ENCODE results near the gene DDX27.
A peak's percentile ranks its signal among the peaks of the same experiment; 100 is the strongest.

DDX27 gene, protein sequence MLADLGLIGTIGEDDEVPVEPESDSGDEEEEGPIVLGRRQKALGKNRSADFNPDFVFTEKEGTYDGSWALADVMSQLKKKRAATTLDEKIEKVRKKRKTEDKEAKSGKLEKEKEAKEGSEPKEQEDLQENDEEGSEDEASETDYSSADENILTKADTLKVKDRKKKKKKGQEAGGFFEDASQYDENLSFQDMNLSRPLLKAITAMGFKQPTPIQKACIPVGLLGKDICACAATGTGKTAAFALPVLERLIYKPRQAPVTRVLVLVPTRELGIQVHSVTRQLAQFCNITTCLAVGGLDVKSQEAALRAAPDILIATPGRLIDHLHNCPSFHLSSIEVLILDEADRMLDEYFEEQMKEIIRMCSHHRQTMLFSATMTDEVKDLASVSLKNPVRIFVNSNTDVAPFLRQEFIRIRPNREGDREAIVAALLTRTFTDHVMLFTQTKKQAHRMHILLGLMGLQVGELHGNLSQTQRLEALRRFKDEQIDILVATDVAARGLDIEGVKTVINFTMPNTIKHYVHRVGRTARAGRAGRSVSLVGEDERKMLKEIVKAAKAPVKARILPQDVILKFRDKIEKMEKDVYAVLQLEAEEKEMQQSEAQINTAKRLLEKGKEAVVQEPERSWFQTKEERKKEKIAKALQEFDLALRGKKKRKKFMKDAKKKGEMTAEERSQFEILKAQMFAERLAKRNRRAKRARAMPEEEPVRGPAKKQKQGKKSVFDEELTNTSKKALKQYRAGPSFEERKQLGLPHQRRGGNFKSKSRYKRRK

DNA sequence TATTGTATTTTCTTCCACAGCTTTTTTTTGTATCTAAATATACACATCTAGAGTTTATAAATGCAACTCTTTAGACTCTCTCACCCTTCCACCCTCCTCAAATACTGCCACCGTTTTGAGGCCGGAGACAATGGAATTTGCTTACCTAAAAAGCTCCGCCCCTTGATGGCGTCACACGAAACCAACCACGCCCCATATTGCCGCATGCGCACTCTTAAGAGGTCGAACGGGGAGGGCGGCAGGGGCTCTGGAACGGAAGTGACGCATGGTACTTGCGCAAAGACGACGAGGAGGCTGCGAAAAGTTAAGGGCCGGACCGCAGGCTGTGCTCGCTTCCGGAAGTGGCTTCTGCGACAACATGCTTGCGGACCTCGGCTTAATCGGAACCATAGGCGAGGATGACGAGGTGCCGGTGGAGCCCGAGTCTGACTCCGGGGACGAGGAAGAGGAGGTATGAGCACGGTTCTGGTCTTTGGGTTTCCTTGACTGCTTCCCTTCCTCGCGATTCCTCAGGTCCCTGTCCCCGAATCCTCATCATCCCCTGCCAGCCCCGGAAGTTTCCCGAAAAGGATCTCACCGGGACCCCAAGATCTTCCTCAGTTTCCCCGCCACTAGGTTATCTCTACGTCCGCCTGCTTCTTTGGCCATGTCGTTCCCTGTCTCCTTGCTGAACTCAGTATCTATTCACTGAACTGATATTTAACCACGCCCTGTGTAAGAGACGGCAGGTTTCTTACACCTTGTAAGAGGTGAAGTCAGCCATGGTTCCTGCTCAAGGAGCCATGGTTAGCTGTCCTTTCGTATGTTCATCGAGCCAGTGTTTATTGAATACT is at the start of gene DDX27:
TSS of gene DDX27 (plus strand) at position 326 of the 833 bp plus-strand sequence. CDS start at position 359, 33 bp downstream.
- H3K4me3 ChIP-seq (ENCODE audit: low read depth, low read length), result peak within 1 kb of the TSS; percentile 88
- H3K27me3 ChIP-seq (ENCODE audit: insufficient read depth, low read length), result no peaks in the 10 kb centered on the region
- peak within 1 kb of the TSS; percentile 77 for H2AFZ ChIP-seq (ENCODE audit: low read length, unreplicated experiment)
- H3K79me2 ChIP-seq (ENCODE audit: control insufficient read depth, insufficient read depth, low read length, unreplicated experiment), result peaks cover 19% of the 10 kb centered on the region
- peak within 1 kb of the TSS; percentile 52 for H3K27ac ChIP-seq (ENCODE audit: low read depth, low read length)
- H3K36me3 ChIP-seq (ENCODE audit: insufficient read depth, low read length), result peaks cover 4% of the 10 kb centered on the region; the same call in 1 of the 2 replicates
- peaks cover 6% of the 10 kb centered on the region for H3K4me1 ChIP-seq (ENCODE audit: control insufficient read depth, insufficient read depth, low read length, unreplicated experiment)

DNA sequence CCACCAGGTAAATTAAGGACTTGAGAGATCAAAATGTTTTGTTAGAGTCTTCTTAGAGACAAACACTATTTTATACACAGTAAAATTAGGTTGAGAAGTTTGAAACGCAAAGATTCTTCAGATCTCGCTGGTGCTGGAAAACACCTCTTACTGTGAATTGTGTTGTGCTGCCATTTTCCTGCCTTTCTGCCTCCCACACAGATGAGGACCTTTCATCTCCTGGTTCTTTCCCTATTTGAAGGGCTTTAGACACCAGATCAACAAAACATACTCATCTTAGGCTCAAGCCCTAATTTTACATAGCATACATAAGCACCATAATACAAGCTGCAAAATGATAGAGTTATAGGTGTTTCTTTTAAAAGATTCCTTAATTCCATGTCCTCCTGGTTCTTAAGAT is 49.7 kb upstream of the DDX27 start:
- H3K27me3 ChIP-seq (ENCODE audit: insufficient read depth, low read length), result no peaks in the 10 kb centered on the region
- H3K36me3 ChIP-seq (ENCODE audit: insufficient read depth, low read length), result peaks cover 9% of the 10 kb centered on the region; the same call in 1 of the 2 replicates
- peaks cover 65% of the 10 kb centered on the region for H3K79me2 ChIP-seq (ENCODE audit: control insufficient read depth, insufficient read depth, low read length, unreplicated experiment)
- no peak overlapping the region for H3K27ac ChIP-seq (ENCODE audit: low read depth, low read length)
- no peak overlapping the region for H2AFZ ChIP-seq (ENCODE audit: low read length, unreplicated experiment)
- peaks cover 6% of the 10 kb centered on the region for H3K4me1 ChIP-seq (ENCODE audit: control insufficient read depth, insufficient read depth, low read length, unreplicated experiment)
- no peak overlapping the region for H3K4me3 ChIP-seq (ENCODE audit: low read depth, low read length)

DNA sequence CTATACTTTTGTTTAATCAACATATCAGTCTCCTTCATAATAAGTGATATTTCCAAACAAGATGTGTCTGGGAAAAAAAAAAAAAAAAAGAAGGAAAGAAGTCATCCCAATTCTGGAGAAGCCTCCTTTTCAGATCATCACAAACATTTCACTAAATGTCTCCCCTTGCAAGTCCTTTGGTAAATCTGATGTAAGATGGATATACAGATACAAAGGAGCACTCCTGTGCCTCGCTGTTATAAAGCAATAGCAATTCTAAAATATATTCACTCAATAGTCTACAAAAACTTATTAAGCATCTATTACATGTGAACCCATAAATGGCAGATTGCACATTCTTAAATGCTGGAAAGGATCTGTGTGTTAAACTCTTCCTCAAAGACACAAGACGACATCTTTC is 48.5 kb upstream of the DDX27 start:
- Histone ChIP-seq H3K27me3 (ENCODE audit: insufficient read depth, low read length) (no peaks in the 10 kb centered on the region), H3K27ac (ENCODE audit: low read depth, low read length) (no peak overlapping the region), H3K79me2 (ENCODE audit: control insufficient read depth, insufficient read depth, low read length, unreplicated experiment) (peaks cover 67% of the 10 kb centered on the region), H3K4me3 (ENCODE audit: low read depth, low read length) (no peak overlapping the region), H3K36me3 (ENCODE audit: insufficient read depth, low read length) (peaks cover 9% of the 10 kb centered on the region; the same call in 1 of the 2 replicates), H3K4me1 (ENCODE audit: control insufficient read depth, insufficient read depth, low read length, unreplicated experiment) (peaks cover 6% of the 10 kb centered on the region), H2AFZ (ENCODE audit: low read length, unreplicated experiment) (no peak overlapping the region)

DNA sequence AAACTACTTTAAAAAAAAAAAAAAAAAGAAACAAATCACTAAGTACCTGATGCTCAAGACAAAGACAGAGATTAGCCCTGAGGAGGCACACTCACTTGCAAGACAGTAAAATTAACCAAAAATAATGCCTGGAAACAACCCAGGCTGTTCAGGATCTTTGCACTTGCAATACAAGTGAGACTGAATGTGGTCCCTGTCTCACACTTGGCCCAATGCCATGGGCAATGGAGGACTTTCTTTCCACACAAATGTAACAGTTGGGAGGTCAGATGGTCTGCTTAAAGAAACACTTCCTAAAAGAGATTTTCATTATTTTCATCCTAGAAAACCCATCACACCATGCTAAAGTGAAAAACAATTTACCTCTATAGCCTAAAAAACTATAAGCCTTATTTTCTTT is 47.3 kb upstream of the DDX27 start:
- Histone ChIP-seq H3K27ac (ENCODE audit: low read depth, low read length) (no peak overlapping the region), H2AFZ (ENCODE audit: low read length, unreplicated experiment) (no peak overlapping the region), H3K4me3 (ENCODE audit: low read depth, low read length) (no peak overlapping the region), H3K79me2 (ENCODE audit: control insufficient read depth, insufficient read depth, low read length, unreplicated experiment) (peaks cover 70% of the 10 kb centered on the region), H3K36me3 (ENCODE audit: insufficient read depth, low read length) (peaks cover 9% of the 10 kb centered on the region; the same call in 1 of the 2 replicates), H3K27me3 (ENCODE audit: insufficient read depth, low read length) (no peaks in the 10 kb centered on the region), H3K4me1 (ENCODE audit: control insufficient read depth, insufficient read depth, low read length, unreplicated experiment) (peaks cover 6% of the 10 kb centered on the region)

DNA sequence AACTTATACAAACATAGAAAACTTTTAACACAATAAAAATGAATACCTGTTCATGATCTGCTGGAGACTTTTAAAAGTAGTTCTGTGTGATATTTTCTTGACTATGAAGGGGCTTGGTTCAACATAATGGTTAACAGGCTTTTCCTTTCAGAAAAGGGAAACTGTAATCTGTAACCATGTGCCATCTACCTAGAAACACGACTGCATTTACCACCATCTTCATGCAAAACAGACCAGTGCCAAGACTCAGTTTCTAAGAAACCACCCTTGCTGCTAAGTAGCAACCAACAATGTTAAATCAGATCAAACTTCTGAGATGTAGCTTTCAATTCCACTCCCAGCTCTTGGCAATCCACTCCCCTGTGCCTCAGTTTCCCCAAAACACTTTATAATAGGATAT is 46.8 kb upstream of the DDX27 start:
- Histone ChIP-seq H3K36me3 (ENCODE audit: insufficient read depth, low read length) (peaks cover 9% of the 10 kb centered on the region; the same call in 1 of the 2 replicates), H3K79me2 (ENCODE audit: control insufficient read depth, insufficient read depth, low read length, unreplicated experiment) (peaks cover 71% of the 10 kb centered on the region), H3K4me1 (ENCODE audit: control insufficient read depth, insufficient read depth, low read length, unreplicated experiment) (peaks cover 5% of the 10 kb centered on the region), H3K27ac (ENCODE audit: low read depth, low read length) (no peak overlapping the region), H2AFZ (ENCODE audit: low read length, unreplicated experiment) (no peak overlapping the region), H3K4me3 (ENCODE audit: low read depth, low read length) (no peak overlapping the region), H3K27me3 (ENCODE audit: insufficient read depth, low read length) (no peaks in the 10 kb centered on the region)

GRCh38 chr20:49174183-49174582 is 45.0 kb upstream of the DDX27 start:
- Histone ChIP-seq H3K36me3 (ENCODE audit: insufficient read depth, low read length) (peaks cover 9% of the 10 kb centered on the region; the same call in 1 of the 2 replicates), H3K27me3 (ENCODE audit: insufficient read depth, low read length) (no peaks in the 10 kb centered on the region), H3K27ac (ENCODE audit: low read depth, low read length) (no peak overlapping the region), H3K79me2 (ENCODE audit: control insufficient read depth, insufficient read depth, low read length, unreplicated experiment) (peaks cover 67% of the 10 kb centered on the region), H2AFZ (ENCODE audit: low read length, unreplicated experiment) (no peak overlapping the region), H3K4me1 (ENCODE audit: control insufficient read depth, insufficient read depth, low read length, unreplicated experiment) (peaks cover 1% of the 10 kb centered on the region), H3K4me3 (ENCODE audit: low read depth, low read length) (no peak overlapping the region)

- H3K4me3 ChIP-seq (ENCODE audit: low read depth, low read length), result no peak overlapping the region
- no peak overlapping the region for H2AFZ ChIP-seq (ENCODE audit: low read length, unreplicated experiment)
- peaks cover 83% of the 10 kb centered on the region for H3K79me2 ChIP-seq (ENCODE audit: control insufficient read depth, insufficient read depth, low read length, unreplicated experiment)
- H3K36me3 ChIP-seq (ENCODE audit: insufficient read depth, low read length), result no peaks in the 10 kb centered on the region
- H3K4me1 ChIP-seq (ENCODE audit: control insufficient read depth, insufficient read depth, low read length, unreplicated experiment), result peaks cover 11% of the 10 kb centered on the region
- no peaks in the 10 kb centered on the region for H3K27me3 ChIP-seq (ENCODE audit: insufficient read depth, low read length)
- H3K27ac ChIP-seq (ENCODE audit: low read depth, low read length), result 0 out of 2 replicates have a peak overlapping the region, but pooled peaks have one; percentile 17
Observed at GRCh38 chr20:49179368-49180277, 39.6 kb upstream of the DDX27 start.

GRCh38 chr20:49181265-49181877 is 37.8 kb upstream of the DDX27 start:
- Histone ChIP-seq H3K4me3 (ENCODE audit: low read depth, low read length) (no peak overlapping the region), H3K27ac (ENCODE audit: low read depth, low read length) (no peak overlapping the region), H3K36me3 (ENCODE audit: insufficient read depth, low read length) (no peaks in the 10 kb centered on the region), H2AFZ (ENCODE audit: low read length, unreplicated experiment) (no peak overlapping the region), H3K27me3 (ENCODE audit: insufficient read depth, low read length) (no peaks in the 10 kb centered on the region), H3K4me1 (ENCODE audit: control insufficient read depth, insufficient read depth, low read length, unreplicated experiment) (peaks cover 21% of the 10 kb centered on the region), H3K79me2 (ENCODE audit: control insufficient read depth, insufficient read depth, low read length, unreplicated experiment) (peaks cover 89% of the 10 kb centered on the region)

DNA sequence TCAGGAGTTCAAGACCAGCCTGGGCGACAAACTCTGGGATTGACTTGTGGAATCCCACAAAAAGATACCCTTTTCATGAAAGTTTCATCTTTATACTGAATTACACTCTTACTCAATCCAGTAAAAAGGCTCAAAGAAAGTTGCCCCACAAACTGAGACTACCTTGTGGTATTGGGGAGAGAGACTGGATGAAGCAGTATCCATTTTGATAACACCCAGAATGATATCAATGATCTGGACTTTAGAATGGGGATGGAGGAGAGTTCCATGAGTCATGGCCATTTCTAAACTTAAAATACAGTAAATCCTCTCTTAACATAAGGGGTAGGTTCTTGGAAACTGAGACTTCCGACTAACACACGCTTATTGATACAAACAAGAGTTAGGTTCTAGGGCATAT is 35.8 kb upstream of the DDX27 start:
- no peak overlapping the region for H2AFZ ChIP-seq (ENCODE audit: low read length, unreplicated experiment)
- no peak overlapping the region for H3K27ac ChIP-seq (ENCODE audit: low read depth, low read length)
- H3K27me3 ChIP-seq (ENCODE audit: insufficient read depth, low read length), result no peaks in the 10 kb centered on the region
- peaks cover 21% of the 10 kb centered on the region for H3K4me1 ChIP-seq (ENCODE audit: control insufficient read depth, insufficient read depth, low read length, unreplicated experiment)
- no peak overlapping the region for H3K4me3 ChIP-seq (ENCODE audit: low read depth, low read length)
- peaks cover 88% of the 10 kb centered on the region for H3K79me2 ChIP-seq (ENCODE audit: control insufficient read depth, insufficient read depth, low read length, unreplicated experiment)
- H3K36me3 ChIP-seq (ENCODE audit: insufficient read depth, low read length), result no peaks in the 10 kb centered on the region

All from ACC112 (cell line).